Activated B cell treated with CpG ODN at 0.5 μM for 24 hours (primary cell): Measurements from ENCODE around the gene TNNI3K. TPM values are rescaled to one million over a fixed set of nuclear protein-coding genes. Genes with fewer than 3 reads are reported as not detected.
A peak's percentile ranks its signal among the peaks of the same experiment; 100 is the strongest.

ENCODE experiments used
- ATAC-seq: fragments of 200-7000 bp; cut with Tn5 transposase; one replicate; pipeline ENCODE4 v1.10.0; 2021; ENCODE audit warnings: low read depth, mild to moderate bottlenecking, moderate library complexity
- CTCF ChIA-PET: fragments of 350-600 bp; sonication (Branson Sonifier 250); formaldehyde crosslinking; loops from one replicate; lab custom pipeline; 2021; ENCODE audit warnings: antibody characterized with exemption; lab: Charles Lee
- POLR2A ChIA-PET: fragments of 350-600 bp; sonication (Branson Sonifier 250); formaldehyde crosslinking; loops from one replicate; lab custom pipeline; 2021; ENCODE audit warnings: antibody characterized with exemption; lab: Charles Lee
- DNase-seq: peaks from one replicate; pipeline ENCODE4 v3.0.0; 2022
- H3K27ac Mint-ChIP-seq: one replicate; pipeline ENCODE4 v1.8.0; 2020; ENCODE audit warnings: mixed read lengths
- H3K27me3 Mint-ChIP-seq: one replicate; pipeline ENCODE4 v1.8.0; 2021; ENCODE audit warnings: mixed read lengths
- H3K36me3 Mint-ChIP-seq: one replicate; pipeline ENCODE4 v1.8.0; 2021; ENCODE audit warnings: low read depth, mixed read lengths
- H3K4me1 Mint-ChIP-seq: one replicate; pipeline ENCODE4 v1.8.0; 2021; ENCODE audit warnings: mixed read lengths
- H3K4me3 Mint-ChIP-seq: one replicate; pipeline ENCODE4 v1.8.0; 2020; ENCODE audit warnings: mild to moderate bottlenecking, mixed read lengths
- H3K9me3 Mint-ChIP-seq: one replicate; pipeline ENCODE4 v1.8.0; 2020; ENCODE audit warnings: mixed read lengths
- intact Hi-C: fragments of 100-400 bp; cut with micrococcal nuclease; formaldehyde crosslinking; loops from one replicate; pipeline ENCODE4 v1.15.1; 2024
- total RNA-seq: library from RNA; stranded (reverse); gene quantifications from 2 replicates; pipeline ENCODE4 v1.2.3, GENCODE V29; 2022
- TF ChIP-seq, protein P1 (sequence below): fragments of 200-600 bp; IDR thresholded peaks from one replicate; pipeline ENCODE4 v1.8.0; 2022; ENCODE audit warnings: antibody characterized with exemption, mild to moderate bottlenecking

The TNNI3K gene
- total RNA-seq, 1 donor from 2014 or later = not detected

DNA sequence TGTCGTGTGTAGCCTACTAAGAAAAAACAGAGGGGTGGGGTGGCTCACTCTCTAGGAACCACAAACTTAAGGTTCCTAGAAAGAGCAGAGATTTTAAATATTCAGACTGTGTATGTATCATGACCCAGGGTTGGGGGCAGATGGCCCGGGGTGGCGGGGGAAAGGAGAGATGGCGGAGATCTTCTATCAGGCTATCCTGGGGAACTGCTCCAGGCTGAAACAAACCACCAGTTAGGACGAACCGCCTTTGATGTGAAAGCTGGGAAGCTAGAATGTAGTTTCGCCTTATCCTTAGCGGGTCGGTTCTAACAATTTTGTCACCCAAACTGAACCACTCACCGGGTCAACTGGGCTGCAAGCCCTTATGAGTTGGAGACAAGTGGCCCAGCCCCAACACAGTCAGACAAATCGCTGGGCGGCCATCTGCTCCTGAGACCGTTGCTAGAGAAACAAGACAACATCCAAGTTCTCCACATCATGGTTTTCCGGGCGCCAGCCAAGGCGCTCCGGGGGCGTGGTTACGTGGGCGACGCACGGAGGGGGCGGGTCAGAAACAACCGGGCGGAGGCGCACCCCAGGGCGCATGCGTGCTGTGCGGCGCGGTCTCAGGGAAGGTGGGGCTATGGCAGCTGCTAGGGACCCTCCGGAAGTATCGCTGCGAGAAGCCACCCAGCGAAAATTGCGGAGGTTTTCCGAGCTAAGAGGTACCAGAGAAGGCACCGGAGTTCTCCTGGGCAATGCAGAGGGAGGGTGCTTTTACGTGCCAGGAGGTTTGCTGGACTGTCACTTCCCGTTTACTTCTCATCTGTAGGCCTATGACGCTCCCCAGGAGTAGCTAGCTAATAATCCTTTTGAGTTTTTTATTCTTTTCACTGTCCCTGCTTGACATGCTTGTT lies 37.3 kb upstream of the TNNI3K start, which contains the start of the genes FPGT and LRRIQ3:
Gene FPGT (plus strand): TSS at position 586 of the 896 bp plus-strand sequence. CDS start 37 bp downstream, at position 623.
Gene LRRIQ3 (minus strand): TSS at position 520 of the 896 bp plus-strand sequence. CDS start 14,492 bp downstream, outside the sequence.
- Mint-ChIP-seq H3K36me3 (peaks cover 24% of the 10 kb centered on the region), H3K27me3 (no peaks in the 10 kb centered on the region), H3K4me3 (peak within 1 kb of the TSS; percentile 87), H3K9me3 (no peaks in the 10 kb centered on the region), H3K4me1 (peaks cover 27% of the 10 kb centered on the region), H3K27ac (peak within 1 kb of the TSS; percentile 92)
- TF ChIP-seq, protein P1, sequence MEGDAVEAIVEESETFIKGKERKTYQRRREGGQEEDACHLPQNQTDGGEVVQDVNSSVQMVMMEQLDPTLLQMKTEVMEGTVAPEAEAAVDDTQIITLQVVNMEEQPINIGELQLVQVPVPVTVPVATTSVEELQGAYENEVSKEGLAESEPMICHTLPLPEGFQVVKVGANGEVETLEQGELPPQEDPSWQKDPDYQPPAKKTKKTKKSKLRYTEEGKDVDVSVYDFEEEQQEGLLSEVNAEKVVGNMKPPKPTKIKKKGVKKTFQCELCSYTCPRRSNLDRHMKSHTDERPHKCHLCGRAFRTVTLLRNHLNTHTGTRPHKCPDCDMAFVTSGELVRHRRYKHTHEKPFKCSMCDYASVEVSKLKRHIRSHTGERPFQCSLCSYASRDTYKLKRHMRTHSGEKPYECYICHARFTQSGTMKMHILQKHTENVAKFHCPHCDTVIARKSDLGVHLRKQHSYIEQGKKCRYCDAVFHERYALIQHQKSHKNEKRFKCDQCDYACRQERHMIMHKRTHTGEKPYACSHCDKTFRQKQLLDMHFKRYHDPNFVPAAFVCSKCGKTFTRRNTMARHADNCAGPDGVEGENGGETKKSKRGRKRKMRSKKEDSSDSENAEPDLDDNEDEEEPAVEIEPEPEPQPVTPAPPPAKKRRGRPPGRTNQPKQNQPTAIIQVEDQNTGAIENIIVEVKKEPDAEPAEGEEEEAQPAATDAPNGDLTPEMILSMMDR = no peak
- ChIA-PET CTCF (interaction anchor here (1.6 kb wide), 1 partner anchor 535 kb away, joined by 3 read pairs; the partner anchor contains the start of genes CRYZ and TYW3), POLR2A (interaction anchor here (0.6 to 2.8 kb wide), 4 partner anchors 15 to 1588 kb away, joined by 3 to 12 read pairs (median 4); partner anchors contain the start of genes CRYZ, RABGGTB and TYW3)
- ATAC-seq (peak; percentile 96), DNase-seq (peak; percentile 94)
- intact Hi-C loops = loop anchor here (1.0 to 10.0 kb wide), 6 partner anchors 455 to 1915 kb away; partner anchors contain the start of genes ACADM, CRYZ, NEGR1 and RABGGTB

DNA sequence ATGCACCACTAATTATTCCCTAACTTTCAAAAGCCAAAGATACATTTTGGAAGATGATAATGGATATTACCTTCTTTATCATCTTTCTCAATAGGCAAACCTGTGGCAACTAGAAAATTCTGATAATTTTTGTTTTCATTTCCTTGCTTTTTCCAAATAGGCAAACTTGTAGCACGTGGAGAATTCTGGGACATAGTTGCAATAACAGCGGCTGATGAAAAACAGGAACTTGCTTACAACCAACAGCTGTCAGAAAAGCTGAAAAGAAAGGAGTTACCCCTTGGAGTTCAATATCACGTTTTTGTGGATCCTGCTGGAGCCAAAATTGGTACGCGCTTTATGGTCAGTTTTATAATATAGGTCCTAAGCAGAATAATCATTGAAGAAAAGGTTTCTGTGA lies 35.7 kb upstream of the TNNI3K start:
- ChIA-PET CTCF (interaction anchor here (1.6 kb wide), 1 partner anchor 534 kb away, joined by 3 read pairs; the partner anchor contains the start of genes CRYZ and TYW3), POLR2A (interaction anchor here (2.8 kb wide), 1 partner anchor 534 kb away, joined by 12 read pairs; the partner anchor contains the start of genes CRYZ and TYW3)
- Mint-ChIP-seq H3K4me1 (peaks cover 27% of the 10 kb centered on the region), H3K36me3 (peaks cover 27% of the 10 kb centered on the region), H3K4me3 (peak overlapping the region; percentile 87), H3K27me3 (no peaks in the 10 kb centered on the region), H3K9me3 (no peaks in the 10 kb centered on the region), H3K27ac (no peak overlapping the region)
- TF ChIP-seq, protein P1 = no peak
- DNase-seq = no peak
- ATAC-seq = no peak
- intact Hi-C loops = loop anchor here (2.0 to 10.0 kb wide), 5 partner anchors 453 to 1917 kb away; partner anchors contain the start of genes ACADM, NEGR1, RABGGTB and ST6GALNAC3

DNA sequence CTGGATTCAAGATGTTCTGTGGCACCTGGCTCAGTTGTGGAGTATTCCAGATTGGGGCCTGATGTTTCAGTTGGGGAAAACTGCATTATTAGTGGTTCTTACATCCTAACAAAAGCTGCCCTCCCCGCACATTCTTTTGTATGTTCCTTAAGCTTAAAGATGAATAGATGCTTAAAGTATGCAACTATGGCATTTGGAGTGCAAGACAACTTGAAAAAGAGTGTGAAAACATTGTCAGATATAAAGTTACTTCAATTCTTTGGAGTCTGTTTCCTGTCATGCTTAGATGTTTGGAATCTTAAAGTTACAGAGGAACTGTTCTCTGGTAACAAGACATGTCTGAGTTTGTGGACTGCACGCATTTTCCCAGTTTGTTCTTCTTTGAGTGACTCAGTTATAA lies 29.9 kb upstream of the TNNI3K start:
- ATAC-seq = no peak
- intact Hi-C loops = no loop called here
- H3K4me1 Mint-ChIP-seq = no peaks in the 10 kb centered on the region
- POLR2A ChIA-PET = no interaction called here
- TF ChIP-seq, protein P1 = no peak
- H3K27me3 Mint-ChIP-seq = no peaks in the 10 kb centered on the region
- CTCF ChIA-PET = no interaction called here
- H3K27ac Mint-ChIP-seq = no peak overlapping the region
- DNase-seq = no peak
- H3K4me3 Mint-ChIP-seq = no peak overlapping the region
- H3K36me3 Mint-ChIP-seq = peaks cover 34% of the 10 kb centered on the region
- H3K9me3 Mint-ChIP-seq = no peaks in the 10 kb centered on the region

DNA sequence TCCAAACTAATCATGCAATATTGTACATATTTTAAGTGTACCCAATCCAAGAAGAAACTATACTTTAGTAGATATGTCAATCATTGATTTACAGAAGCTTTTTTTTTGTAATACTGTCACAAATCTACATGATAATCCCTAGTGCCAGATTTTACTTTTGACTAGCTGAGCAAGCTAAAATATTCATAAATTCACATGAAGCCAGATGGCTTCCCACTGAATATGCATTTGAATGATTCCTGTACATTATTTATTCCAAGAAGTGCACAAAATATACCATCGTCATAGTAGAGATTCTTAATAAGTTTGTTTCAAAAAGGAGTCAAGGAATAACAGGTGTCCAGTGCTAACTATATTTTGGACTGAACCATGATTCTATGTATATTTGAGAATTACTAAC lies 20.0 kb upstream of the TNNI3K start:
- ChIA-PET POLR2A (no interaction called here), CTCF (no interaction called here)
- DNase-seq (no peak), ATAC-seq (no peak)
- H3K27me3 Mint-ChIP-seq = no peaks in the 10 kb centered on the region
- TF ChIP-seq, protein P1 = no peak
- intact Hi-C loops = no loop called here
- no peak overlapping the region for H3K4me3 Mint-ChIP-seq
- no peaks in the 10 kb centered on the region for H3K36me3 Mint-ChIP-seq
- H3K9me3 Mint-ChIP-seq = no peaks in the 10 kb centered on the region
- H3K27ac Mint-ChIP-seq = no peak overlapping the region
- no peaks in the 10 kb centered on the region for H3K4me1 Mint-ChIP-seq

DNA sequence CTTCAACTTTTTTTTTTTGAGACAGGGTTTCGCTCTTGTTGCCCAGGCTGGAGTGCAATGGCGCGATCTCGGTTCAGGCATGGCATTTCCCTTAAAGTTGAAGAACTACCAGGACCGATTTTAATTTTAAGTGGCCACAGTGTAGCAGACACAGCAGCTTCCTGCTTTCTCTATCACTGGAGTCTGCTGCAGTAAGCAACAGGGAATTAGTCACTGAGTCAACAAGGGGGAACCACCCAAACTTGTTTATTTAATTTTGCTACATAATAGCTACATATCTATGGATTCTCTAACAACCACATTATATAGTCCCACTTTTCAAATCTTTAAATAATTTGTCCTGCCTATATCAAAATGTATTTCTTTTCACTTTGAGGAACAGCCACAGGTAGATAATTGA lies 12.5 kb upstream of the TNNI3K start:
- Mint-ChIP-seq H3K36me3 (no peaks in the 10 kb centered on the region), H3K27ac (no peak overlapping the region), H3K27me3 (no peaks in the 10 kb centered on the region), H3K4me3 (no peak overlapping the region), H3K9me3 (peaks cover 21% of the 10 kb centered on the region), H3K4me1 (no peaks in the 10 kb centered on the region)
- no peak for ATAC-seq
- intact Hi-C loops = no loop called here
- ChIA-PET CTCF (no interaction called here), POLR2A (no interaction called here)
- no peak for DNase-seq
- TF ChIP-seq, protein P1 = no peak
